GM12865 (cell line): Measurements from ENCODE around the gene MCHR1.

Experiments used
- DNase-seq: peaks from one replicate; pipeline ENCODE4 v3.0.0; 2010; ENCODE audit warnings: low read depth
- H3K4me3 ChIP-seq: 2 replicates; pipeline ENCODE4 v1.5.1; 2011; ENCODE audit warnings: mild to moderate bottlenecking, low read depth, low read length, control low read depth
- TF ChIP-seq, protein P1 (sequence below): IDR thresholded peaks from 2 replicates; pipeline ENCODE4 v1.5.1; 2011; ENCODE audit warnings: low read length, control low read depth, low read depth, inconsistent platforms; ENCODE audit not compliant: insufficient read depth; ENCODE audit errors: missing control alignments

MCHR1 gene

GRCh38 chr22:40680819-40681183, 1.5 kb downstream of the MCHR1 start:
- H3K4me3 ChIP-seq, result no peak overlapping the region
- TF ChIP-seq, protein P1, sequence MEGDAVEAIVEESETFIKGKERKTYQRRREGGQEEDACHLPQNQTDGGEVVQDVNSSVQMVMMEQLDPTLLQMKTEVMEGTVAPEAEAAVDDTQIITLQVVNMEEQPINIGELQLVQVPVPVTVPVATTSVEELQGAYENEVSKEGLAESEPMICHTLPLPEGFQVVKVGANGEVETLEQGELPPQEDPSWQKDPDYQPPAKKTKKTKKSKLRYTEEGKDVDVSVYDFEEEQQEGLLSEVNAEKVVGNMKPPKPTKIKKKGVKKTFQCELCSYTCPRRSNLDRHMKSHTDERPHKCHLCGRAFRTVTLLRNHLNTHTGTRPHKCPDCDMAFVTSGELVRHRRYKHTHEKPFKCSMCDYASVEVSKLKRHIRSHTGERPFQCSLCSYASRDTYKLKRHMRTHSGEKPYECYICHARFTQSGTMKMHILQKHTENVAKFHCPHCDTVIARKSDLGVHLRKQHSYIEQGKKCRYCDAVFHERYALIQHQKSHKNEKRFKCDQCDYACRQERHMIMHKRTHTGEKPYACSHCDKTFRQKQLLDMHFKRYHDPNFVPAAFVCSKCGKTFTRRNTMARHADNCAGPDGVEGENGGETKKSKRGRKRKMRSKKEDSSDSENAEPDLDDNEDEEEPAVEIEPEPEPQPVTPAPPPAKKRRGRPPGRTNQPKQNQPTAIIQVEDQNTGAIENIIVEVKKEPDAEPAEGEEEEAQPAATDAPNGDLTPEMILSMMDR, result no peak

GRCh38 chr22:40681451-40681850, 2.2 kb downstream of the MCHR1 start:
- DNase-seq, result no peak
- TF ChIP-seq, protein P1, result no peak
- H3K4me3 ChIP-seq, result no peak overlapping the region

More at GRCh38 chr22:40680819-40681183, 1.5 kb downstream of the MCHR1 start:
- no peak for DNase-seq

- TF ChIP-seq, protein P1, result no peak
- DNase-seq, result no peak
- H3K4me3 ChIP-seq, result no peak overlapping the region
Observed at GRCh38 chr22:40684728-40685127, 5.4 kb downstream of the MCHR1 start.

DNA sequence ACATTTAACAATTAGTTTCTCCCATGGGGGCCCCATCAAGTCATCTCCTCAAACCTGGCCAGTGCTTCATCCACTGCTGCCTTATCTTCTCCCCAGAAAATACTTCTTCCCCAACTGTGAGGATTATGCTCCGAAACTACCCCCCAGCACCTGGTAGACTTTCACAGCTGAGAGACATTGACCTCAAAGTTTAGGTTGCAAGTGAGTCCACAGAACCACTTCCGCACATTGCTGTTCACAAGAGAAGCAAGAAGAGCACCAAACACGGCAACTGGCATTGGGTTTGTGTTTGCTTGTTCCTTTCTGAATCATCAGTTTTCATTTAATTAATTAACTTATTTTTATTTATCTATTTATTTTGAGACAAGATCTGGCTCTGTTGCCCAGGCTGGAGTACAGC, 6.1 kb downstream of the MCHR1 start:
- DNase-seq, result no peak
- no peak overlapping the region for H3K4me3 ChIP-seq

GRCh38 chr22:40687706-40688105, 8.4 kb downstream of the MCHR1 start:
- DNase-seq, result no peak
- H3K4me3 ChIP-seq, result no peak overlapping the region
- TF ChIP-seq, protein P1, result no peak

More for the DNA sequence above, 6.1 kb downstream of the MCHR1 start:
- TF ChIP-seq, protein P1, result no peak

DNA sequence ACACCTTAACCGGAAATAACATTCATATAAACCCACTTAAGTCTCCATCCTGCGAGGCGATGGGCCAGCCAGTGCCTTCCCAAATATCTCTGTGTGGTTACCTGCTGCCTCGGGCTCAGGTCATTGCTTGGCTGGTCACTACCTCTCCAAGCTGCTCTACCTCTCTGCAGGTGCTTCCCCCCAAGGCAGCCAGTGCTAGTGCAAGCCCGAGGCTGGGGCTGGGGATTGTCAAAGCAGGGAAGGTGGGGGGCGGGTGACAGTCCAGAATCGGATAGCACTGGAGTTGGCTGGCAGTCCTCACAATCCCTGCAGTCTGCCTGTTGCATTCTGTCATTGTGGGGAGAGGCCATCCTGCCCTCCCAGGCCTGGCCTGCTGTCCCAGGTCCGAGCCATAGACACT, 11.1 kb downstream of the MCHR1 start:
- no peak overlapping the region for H3K4me3 ChIP-seq
- DNase-seq, result no peak
- TF ChIP-seq, protein P1, result no peak

GRCh38 chr22:40691532-40691931, 12.2 kb downstream of the MCHR1 start:
- TF ChIP-seq, protein P1, result no peak
- DNase-seq, result no peak
- H3K4me3 ChIP-seq, result no peak overlapping the region
